GM10248 (cell line): ENCODE measurements around the gene POP7.
A peak's percentile ranks its signal among the peaks of the same experiment; 100 is the strongest.

Experiments used
- CTCF ChIA-PET: fragments of 300-600 bp; sonication (Branson Sonifier 250); formaldehyde crosslinking; extraction: SDS; loops from one replicate; lab custom pipeline; 2021; ENCODE audit warnings: antibody characterized with exemption; lab: Yijun Ruan, JAX
- POLR2A ChIA-PET: fragments of 350-650 bp; sonication (Branson Sonifier 250); formaldehyde crosslinking; extraction: SDS; loops from one replicate; lab custom pipeline; 2020; ENCODE audit warnings: antibody characterized with exemption; lab: Yijun Ruan, JAX
- DNase-seq: peaks from one replicate; pipeline ENCODE4 v3.0.0; 2012; ENCODE audit errors: extremely low spot score
- TF ChIP-seq, protein P1 (sequence below): IDR thresholded peaks from 2 replicates; pipeline ENCODE4 v1.5.1; 2012; ENCODE audit warnings: mild to moderate bottlenecking, low read depth; ENCODE audit errors: extremely low read depth, missing control alignments, control extremely low read depth

Gene POP7

GRCh38 chr7:100686201-100686821 is 19.6 kb upstream of the POP7 start:
- TF ChIP-seq, protein P1, sequence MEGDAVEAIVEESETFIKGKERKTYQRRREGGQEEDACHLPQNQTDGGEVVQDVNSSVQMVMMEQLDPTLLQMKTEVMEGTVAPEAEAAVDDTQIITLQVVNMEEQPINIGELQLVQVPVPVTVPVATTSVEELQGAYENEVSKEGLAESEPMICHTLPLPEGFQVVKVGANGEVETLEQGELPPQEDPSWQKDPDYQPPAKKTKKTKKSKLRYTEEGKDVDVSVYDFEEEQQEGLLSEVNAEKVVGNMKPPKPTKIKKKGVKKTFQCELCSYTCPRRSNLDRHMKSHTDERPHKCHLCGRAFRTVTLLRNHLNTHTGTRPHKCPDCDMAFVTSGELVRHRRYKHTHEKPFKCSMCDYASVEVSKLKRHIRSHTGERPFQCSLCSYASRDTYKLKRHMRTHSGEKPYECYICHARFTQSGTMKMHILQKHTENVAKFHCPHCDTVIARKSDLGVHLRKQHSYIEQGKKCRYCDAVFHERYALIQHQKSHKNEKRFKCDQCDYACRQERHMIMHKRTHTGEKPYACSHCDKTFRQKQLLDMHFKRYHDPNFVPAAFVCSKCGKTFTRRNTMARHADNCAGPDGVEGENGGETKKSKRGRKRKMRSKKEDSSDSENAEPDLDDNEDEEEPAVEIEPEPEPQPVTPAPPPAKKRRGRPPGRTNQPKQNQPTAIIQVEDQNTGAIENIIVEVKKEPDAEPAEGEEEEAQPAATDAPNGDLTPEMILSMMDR, result no peak
- POLR2A ChIA-PET, result no interaction called here
- CTCF ChIA-PET, result interaction anchor here (1.1 kb wide), 1 partner anchor 19 kb away, joined by 4 read pairs; the partner anchor contains the start of gene POP7
- no peak for DNase-seq

DNA sequence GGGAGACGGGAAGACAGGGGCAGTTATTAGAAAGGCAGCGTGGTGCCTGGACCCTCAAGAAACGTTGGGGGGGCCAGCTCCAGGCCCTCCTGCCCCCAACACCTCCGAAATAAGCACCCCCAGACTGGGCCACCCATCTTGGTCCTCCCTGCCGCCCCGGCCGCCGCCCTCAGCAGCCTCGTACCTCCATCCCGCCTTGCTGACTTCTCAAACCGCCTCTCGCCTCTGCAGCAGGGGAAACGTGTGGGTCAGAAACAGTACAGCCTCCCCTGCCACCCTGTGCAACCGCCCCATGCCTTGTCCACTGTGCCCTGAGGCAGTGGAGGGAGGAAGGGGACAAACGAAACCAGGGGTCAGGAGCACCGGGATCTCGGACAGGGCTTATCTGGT is 19.1 kb upstream of the POP7 start:
- ChIA-PET CTCF (interaction anchor here (1.1 kb wide), 1 partner anchor 19 kb away, joined by 4 read pairs; the partner anchor contains the start of gene POP7), POLR2A (no interaction called here)
- TF ChIP-seq, protein P1, result no peak
- no peak for DNase-seq

- no peak for DNase-seq
- TF ChIP-seq, protein P1, result no peak
- CTCF ChIA-PET, result no interaction called here
- POLR2A ChIA-PET, result no interaction called here
These were observed 18.7 kb upstream of the POP7 start for GRCh38 chr7:100687261-100687660.

DNA sequence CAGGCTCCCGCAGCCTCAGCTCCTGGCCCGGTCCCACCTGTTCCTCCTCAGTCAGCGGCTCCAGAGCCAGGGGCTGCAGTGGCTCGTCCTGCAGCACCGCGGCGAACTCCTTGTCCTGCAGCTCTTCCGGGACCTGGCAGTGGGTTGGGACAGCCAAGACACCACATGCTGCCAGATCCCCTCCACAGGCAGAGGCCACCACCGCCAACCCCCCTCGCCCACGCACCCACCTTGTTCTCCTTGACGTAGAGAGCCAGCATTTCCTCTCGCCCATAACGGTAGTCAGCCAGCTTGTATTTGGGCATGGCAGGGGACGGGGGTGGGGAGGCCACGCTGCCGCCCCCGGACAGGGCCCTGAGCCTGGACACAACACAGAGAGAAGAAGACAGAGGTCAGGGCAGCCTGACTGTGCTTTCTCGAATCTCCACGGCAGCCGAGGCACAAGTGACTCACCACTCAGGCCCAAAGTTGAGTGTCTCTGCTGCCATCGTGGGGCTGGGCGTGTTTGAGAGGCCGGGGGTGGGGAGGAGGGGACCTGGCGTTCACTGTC is 18.1 kb upstream of the POP7 start:
- ChIA-PET POLR2A (no interaction called here), CTCF (interaction anchor here (10.3 kb wide), 1 partner anchor 18 kb away, joined by 159 read pairs; the partner anchor contains the start of gene POP7)
- DNase-seq, result no peak
- TF ChIP-seq, protein P1, result no peak

GRCh38 chr7:100688326-100688860 is 17.5 kb upstream of the POP7 start:
- DNase-seq, result no peak
- TF ChIP-seq, protein P1, result no peak
- CTCF ChIA-PET, result interaction anchor here (1.0 to 10.3 kb wide), 6 partner anchors 8 to 163 kb away, joined by 3 to 159 read pairs (median 18); partner anchors contain the start of genes FBXO24, LRCH4 and POP7
- POLR2A ChIA-PET, result no interaction called here

DNA sequence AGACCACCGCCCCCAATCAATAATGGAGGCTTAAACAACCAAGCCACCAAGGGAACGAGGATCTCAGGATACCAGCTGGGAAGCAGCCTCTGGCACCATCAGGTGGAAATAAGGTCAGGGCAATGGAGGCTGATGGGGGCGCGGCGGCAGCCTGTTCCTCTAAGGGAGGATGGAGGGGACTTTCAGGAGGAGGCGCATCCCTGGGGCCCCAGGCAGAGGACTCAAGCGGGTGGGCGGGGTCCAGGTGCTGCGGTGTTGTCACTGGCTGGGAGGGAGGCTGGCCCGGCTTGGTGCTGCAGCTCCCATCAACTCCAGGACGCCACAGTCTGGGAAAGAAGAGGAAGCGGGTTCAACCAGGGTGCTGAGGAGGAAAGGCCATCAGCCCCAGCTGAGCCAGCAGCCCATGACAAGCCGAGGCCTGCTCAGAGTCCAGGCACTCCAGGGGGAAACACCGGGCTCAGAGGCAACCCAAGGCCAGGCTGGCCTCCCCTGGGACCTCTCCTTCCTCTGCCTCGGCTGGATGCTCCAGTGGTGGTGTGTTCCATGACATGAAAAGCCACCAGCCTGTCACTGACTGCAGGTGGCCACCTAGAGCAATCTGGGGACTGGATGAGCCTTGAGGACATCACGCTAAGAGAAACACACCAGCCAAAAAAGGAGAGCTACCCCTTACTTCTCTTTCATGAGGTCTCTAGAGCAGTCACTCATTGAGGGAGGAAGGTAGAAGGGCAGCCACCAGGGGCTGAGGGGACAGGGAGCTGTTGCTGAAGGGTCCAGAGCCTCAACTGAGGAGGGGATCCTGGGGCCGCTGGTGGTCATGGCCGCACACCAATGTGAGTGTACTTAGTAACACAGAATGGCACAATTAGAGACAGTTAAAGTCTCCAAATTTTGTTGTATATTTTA is 16.4 kb upstream of the POP7 start:
- ChIA-PET CTCF (interaction anchor here (1.0 to 10.3 kb wide), 9 partner anchors 10 to 162 kb away, joined by 3 to 159 read pairs (median 12); partner anchors contain the start of genes FBXO24, GNB2, LRCH4 and POP7), POLR2A (no interaction called here)
- TF ChIP-seq, protein P1, result peak; percentile 15
- no peak for DNase-seq
